Subcutaneous abdominal adipose tissue (tissue), 5 donors: ENCODE results near the gene PPP1R27.

Experiments used
- H3K27ac ChIP-seq: one replicate; pipeline ENCODE4 v1.7.0; 2013; ENCODE audit warnings: low read depth, mild to moderate bottlenecking, inconsistent platforms, low read length, moderate library complexity
- H3K27me3 ChIP-seq, 5 donors: one replicate each; pipeline ENCODE4 v1.7.0; 2013; ENCODE audit warnings: low read length in 5 of 5, inconsistent platforms in 1 of 5; ENCODE audit not compliant: control insufficient read depth in 5 of 5, insufficient read depth in 4 of 5
- H3K36me3 ChIP-seq, 5 donors: one replicate each; pipeline ENCODE4 v1.7.0; 2013; ENCODE audit warnings: low read length in 5 of 5; ENCODE audit not compliant: control insufficient read depth in 5 of 5, insufficient read depth in 5 of 5
- H3K4me1 ChIP-seq, 5 donors: one replicate each; pipeline ENCODE4 v1.7.0; 2013; ENCODE audit warnings: low read length in 5 of 5, mild to moderate bottlenecking in 3 of 5, moderate library complexity in 1 of 5; ENCODE audit not compliant: control insufficient read depth in 5 of 5, insufficient read depth in 5 of 5
- H3K4me3 ChIP-seq, 5 donors: one replicate each; pipeline ENCODE4 v1.7.0; 2013; ENCODE audit warnings: low read length in 5 of 5, low read depth in 1 of 5
- H3K9ac ChIP-seq, 5 donors: one replicate each; pipeline ENCODE4 v1.7.0; 2013; ENCODE audit warnings: low read length in 5 of 5, mild to moderate bottlenecking in 4 of 5, moderate library complexity in 3 of 5
- H3K9me3 ChIP-seq, 5 donors: one replicate each; pipeline ENCODE4 v1.7.0; 2013; ENCODE audit warnings: low read length in 5 of 5; ENCODE audit not compliant: control insufficient read depth in 5 of 5
- donor health status: healthy.
- donor health status: healthy.
- donor health status: healthy.
- donor health status: healthy.
- donor health status: healthy.

Gene PPP1R27, protein sequence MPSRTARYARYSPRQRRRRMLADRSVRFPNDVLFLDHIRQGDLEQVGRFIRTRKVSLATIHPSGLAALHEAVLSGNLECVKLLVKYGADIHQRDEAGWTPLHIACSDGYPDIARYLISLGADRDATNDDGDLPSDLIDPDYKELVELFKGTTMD

DNA sequence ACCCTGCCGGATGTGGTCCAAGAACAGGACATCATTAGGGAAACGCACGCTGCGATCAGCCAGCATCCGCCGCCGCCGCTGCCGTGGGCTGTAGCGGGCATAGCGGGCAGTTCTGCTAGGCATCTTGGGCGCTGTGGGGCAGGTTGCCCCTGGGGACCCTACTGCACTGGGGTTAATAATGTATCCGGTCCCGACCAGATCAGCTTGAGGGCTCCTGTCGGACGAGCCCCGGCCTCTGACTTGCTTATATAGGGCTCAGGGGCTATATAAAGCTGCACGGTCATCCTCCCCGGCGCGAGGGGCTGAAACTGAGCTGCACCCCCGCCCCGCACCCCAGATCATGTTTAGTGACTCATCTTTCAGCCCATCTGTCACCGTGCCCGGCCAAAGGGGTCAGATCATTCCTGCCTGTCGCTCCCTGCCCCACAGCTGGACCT lies at the start of gene PPP1R27:
TSS of gene PPP1R27 (minus strand) at position 220 of the 437 bp plus-strand sequence. CDS start at position 123, 97 bp downstream.
- Histone ChIP-seq H3K4me1 (peaks cover 7 to 28% (median 25%) of the 10 kb centered on the region in 5 donors), H3K9ac (peak within 1 kb of the TSS in 4 of 5 donors; percentile 64 to 83 (median 76)), H3K9me3 (no peaks in the 10 kb centered on the region)

GRCh38 chr17:81884520-81884919 lies 49.7 kb upstream of the PPP1R27 start:
- no peaks in the 10 kb centered on the region for H3K27me3 ChIP-seq
- H3K4me3 ChIP-seq, result no peak overlapping the region
- H3K9me3 ChIP-seq, result no peaks in the 10 kb centered on the region
- peaks cover 0 to 69% (median 42%) of the 10 kb centered on the region in 5 donors for H3K36me3 ChIP-seq
- H3K9ac ChIP-seq, result no peak overlapping the region
- H3K27ac ChIP-seq, result no peak overlapping the region
- H3K4me1 ChIP-seq, result peaks cover 0 to 13% (median 10%) of the 10 kb centered on the region in 5 donors

More for the DNA sequence above, at the start of gene PPP1R27:
- peaks cover 0 to 3% (median 0%) of the 10 kb centered on the region in 5 donors for H3K36me3 ChIP-seq
- H3K27ac ChIP-seq, result no peak within 1 kb of the TSS
- no peaks in the 10 kb centered on the region for H3K27me3 ChIP-seq
- peak within 1 kb of the TSS; percentile 26 to 70 (median 61) for H3K4me3 ChIP-seq

DNA sequence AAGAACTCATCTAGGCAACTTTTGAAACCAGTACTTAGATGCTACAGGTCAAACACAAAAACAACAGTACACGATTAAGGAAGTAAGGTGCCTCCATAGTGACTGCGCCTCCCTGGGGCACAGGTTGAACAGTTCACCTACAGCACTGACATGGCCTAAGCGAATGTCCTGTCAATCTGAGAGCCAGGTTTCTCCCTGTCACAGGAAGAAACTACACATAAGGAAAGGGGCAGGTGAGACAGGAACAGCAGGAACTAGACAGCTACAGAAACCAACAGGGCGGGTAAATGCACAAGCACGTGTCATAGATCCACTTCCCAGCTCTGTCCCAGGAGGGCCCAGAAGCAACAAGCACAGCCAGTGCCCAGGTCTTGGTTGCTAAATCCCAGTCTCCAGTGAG lies 44.3 kb upstream of the PPP1R27 start:
- Histone ChIP-seq H3K4me3 (no peak overlapping the region), H3K27me3 (no peaks in the 10 kb centered on the region), H3K27ac (no peak overlapping the region), H3K36me3 (peaks cover 0 to 27% (median 11%) of the 10 kb centered on the region in 5 donors), H3K9me3 (no peaks in the 10 kb centered on the region), H3K9ac (no peak overlapping the region), H3K4me1 (peaks cover 0 to 6% (median 3%) of the 10 kb centered on the region in 5 donors)

DNA sequence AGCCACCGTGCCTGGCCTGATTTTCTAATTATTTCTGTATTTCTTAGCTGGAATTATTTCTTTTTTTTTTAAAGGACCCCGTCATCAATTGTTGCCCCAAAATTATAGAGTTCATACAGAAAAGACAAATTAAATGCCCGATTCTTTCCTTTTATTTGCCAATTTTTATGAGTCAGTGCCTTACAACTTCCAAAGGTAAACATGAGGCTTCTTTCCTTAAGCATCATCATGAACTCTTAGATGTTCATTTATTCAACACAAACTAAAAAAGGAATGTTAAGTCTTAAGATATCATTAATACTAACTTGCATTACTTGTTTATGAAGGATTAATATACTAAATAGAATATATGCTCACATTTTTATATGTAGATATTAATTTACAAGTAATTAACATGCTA lies 43.4 kb upstream of the PPP1R27 start:
- no peak overlapping the region for H3K9ac ChIP-seq

GRCh38 chr17:81877569-81877968 lies 42.7 kb upstream of the PPP1R27 start:
- Histone ChIP-seq H3K9me3 (no peaks in the 10 kb centered on the region), H3K27me3 (no peaks in the 10 kb centered on the region), H3K9ac (no peak overlapping the region), H3K27ac (no peak overlapping the region), H3K4me1 (peaks cover 0 to 6% (median 5%) of the 10 kb centered on the region in 5 donors), H3K36me3 (peaks cover 0 to 21% (median 11%) of the 10 kb centered on the region in 5 donors), H3K4me3 (no peak overlapping the region)

More for the DNA sequence above, 43.4 kb upstream of the PPP1R27 start:
- H3K36me3 ChIP-seq, result peaks cover 0 to 24% (median 11%) of the 10 kb centered on the region in 5 donors
- H3K9me3 ChIP-seq, result no peaks in the 10 kb centered on the region
- no peak overlapping the region for H3K27ac ChIP-seq
- peaks cover 0 to 5% (median 3%) of the 10 kb centered on the region in 5 donors for H3K4me1 ChIP-seq
- H3K4me3 ChIP-seq, result no peak overlapping the region
- H3K27me3 ChIP-seq, result no peaks in the 10 kb centered on the region

DNA sequence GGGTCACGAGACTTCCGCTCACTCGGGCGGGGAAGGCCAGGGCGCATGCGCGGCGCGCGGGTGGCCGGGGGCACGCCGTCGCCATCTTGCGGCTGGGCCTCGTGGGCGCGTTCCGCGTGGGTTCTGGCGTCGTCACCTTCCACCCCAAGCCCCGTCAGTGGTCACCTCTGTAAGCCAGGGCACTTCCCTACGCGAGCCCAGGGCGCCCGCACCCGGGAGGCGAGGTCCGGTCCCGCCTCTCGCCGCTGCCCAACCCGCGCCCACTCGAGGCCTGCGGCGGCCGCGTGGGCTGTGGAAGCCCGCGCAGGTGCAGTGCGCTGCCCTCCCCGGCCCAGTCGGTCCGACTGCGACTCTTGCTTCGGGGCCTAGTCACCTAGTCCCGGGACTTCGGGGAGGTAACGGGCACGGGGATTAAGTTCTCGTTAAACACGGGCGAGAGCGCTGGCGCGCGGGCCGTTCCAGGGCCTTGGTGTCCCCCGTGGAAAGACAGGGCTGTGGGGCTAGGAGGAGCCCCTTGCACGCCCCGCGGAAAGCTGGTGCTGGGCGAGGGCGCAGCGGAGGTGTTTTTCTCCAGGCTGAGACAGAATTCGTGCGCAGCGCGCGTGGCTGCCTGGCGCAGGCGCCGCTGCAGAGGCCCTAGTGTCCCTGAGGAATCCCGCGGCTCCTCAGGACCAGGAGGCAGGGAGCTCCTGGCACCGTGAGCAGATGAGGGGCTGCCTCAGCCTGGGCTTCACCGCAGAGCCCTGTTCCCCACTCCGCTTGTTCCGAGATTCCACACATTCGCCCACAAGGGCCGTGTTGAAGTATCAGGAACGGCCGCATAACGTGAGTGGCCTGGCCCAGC lies 36.8 kb upstream of the PPP1R27 start:
- H3K4me1 ChIP-seq, result peaks cover 0 to 48% (median 44%) of the 10 kb centered on the region in 5 donors
- H3K36me3 ChIP-seq, result peaks cover 0 to 26% (median 20%) of the 10 kb centered on the region in 5 donors
- H3K9me3 ChIP-seq, result no peaks in the 10 kb centered on the region
- no peaks in the 10 kb centered on the region for H3K27me3 ChIP-seq
- H3K27ac ChIP-seq, result peak overlapping the region; percentile 99
- peak overlapping the region in 4 of 5 donors; percentile 79 to 89 (median 83) for H3K4me3 ChIP-seq
- H3K9ac ChIP-seq, result peak overlapping the region; percentile 85 to 98 (median 93)

- Histone ChIP-seq H3K4me3 (peak within 1 kb of the TSS; percentile 82 to 91 (median 87)), H3K9me3 (no peaks in the 10 kb centered on the region), H3K36me3 (peaks cover 0 to 26% (median 21%) of the 10 kb centered on the region in 5 donors), H3K27me3 (no peaks in the 10 kb centered on the region), H3K27ac (peak within 1 kb of the TSS; percentile 99), H3K9ac (peak within 1 kb of the TSS; percentile 87 to 98 (median 97)), H3K4me1 (peaks cover 0 to 50% (median 44%) of the 10 kb centered on the region in 5 donors)
Measured at GRCh38 chr17:81870981-81871386, 36.1 kb upstream of the PPP1R27 start, which contains the start of gene ARHGDIA. TSS of gene ARHGDIA (minus strand) at chr17:81871337. CDS start at chr17:81869930, 1,407 bp downstream.

DNA sequence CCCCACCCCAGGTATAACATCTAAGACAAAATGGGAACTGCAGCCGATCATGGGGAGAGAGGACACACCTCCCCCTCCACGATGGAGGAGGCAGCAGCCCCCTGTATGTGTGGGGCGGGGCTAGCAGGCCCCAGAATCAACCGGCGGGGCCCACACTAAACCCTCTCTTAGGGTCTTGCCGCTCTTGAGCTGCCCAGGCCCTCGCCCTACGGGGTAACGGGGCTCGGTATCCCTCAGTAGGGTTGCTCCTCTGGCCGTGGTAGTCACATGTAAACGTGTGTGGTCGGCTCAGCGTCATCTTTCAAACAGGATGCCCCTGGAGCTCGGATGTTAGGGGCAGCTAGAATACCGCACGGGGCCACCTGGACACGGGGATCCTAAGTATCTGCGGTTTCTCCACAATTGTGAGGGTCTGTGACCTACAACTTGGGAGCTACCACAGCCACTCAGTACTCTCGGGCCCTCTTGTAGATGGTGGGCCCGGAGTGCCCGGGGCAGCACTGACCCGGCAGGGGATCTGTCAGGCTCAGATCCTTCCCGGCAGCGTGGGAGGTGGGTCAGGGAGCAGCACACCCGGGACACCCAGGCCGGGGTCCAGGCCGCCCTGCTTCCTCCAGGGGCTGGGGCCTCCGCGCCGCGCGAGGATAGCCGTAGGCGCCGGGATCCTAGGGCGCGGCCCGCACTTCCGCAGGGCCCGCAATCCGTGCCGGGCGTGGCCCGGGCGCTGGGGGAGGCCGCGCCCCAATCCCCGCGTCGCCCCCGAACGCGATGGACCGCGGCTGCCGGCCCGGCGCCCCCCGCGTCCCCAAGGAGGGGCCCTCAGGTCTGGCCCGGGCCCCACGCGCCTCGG lies 35.5 kb upstream of the PPP1R27 start:
- H3K9me3 ChIP-seq, result no peaks in the 10 kb centered on the region
- peak overlapping the region; percentile 94 for H3K27ac ChIP-seq
- H3K4me3 ChIP-seq, result peak overlapping the region; percentile 75 to 91 (median 87)
- H3K36me3 ChIP-seq, result peaks cover 0 to 27% (median 25%) of the 10 kb centered on the region in 5 donors
- peak overlapping the region; percentile 56 to 97 (median 91) for H3K9ac ChIP-seq
- peaks cover 0 to 54% (median 44%) of the 10 kb centered on the region in 5 donors for H3K4me1 ChIP-seq
- no peaks in the 10 kb centered on the region for H3K27me3 ChIP-seq
